Measurements from ENCODE around the gene ESYT2.
"Not testable (repeated sequence)": the region's sequence is repeated elsewhere in the genome, so short reads cannot be mapped to it uniquely, and the experiment has no call there.

The ESYT2 gene

DNA sequence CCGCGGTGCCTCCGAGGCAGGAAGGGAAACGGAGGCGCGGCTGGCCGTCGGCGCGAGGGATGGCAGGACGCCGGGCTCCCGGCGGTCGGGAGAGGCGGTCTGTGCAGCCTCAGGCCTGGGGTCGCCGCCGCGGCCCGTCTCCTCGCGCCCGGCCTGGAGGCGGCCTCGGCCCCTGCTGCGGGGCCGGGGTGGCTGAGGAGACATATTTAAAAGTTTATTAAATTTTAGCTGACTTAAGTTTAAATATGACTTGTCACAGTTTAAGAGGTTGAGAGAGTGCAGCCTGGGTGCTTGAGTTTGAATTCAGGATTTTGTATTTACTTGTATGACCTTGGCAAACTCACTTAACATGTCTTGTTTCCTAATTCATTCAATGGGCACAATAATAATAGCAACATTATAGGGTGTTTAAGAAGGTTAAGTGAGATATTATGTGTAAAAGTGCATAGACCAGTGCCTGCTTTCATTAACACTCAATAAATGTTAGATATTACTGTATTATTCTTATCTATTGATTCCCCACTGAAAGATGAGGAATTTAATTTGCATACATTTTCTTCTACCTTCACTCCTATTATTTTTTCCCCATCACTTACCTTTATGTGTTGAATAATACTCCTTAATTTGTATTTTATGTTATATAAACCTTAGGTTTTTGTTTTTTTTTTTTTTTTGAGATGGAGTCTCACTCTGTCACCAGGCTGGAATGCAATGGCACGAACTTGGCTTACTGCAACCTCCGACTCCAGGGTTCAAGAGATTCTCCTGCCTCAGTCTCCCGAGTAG lies 27.8 kb upstream of the ESYT2 start:
- DNase-seq (ENCODE audit: low read depth): no peak

DNA sequence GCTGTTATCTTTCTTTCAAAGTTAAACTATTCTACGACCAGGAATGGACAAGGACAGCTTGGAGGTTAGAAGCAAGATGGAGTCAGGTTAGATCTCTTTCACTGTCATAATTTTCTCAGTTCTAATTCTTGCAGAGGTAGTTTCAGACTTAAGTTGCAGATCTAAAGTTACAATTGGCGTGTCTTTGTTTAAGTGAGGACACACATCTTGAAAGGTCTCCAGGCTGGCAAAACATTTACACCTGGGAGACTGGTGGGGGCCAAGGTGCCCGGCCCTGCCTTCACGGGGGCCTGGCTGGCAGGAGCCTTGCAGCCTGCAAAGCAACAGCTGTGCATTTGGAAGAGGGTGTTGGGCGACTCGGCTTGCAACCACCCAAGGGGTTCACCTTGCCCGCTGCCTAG lies 25.4 kb upstream of the ESYT2 start:
- DNase-seq (ENCODE audit: low read depth): no peak

DNA sequence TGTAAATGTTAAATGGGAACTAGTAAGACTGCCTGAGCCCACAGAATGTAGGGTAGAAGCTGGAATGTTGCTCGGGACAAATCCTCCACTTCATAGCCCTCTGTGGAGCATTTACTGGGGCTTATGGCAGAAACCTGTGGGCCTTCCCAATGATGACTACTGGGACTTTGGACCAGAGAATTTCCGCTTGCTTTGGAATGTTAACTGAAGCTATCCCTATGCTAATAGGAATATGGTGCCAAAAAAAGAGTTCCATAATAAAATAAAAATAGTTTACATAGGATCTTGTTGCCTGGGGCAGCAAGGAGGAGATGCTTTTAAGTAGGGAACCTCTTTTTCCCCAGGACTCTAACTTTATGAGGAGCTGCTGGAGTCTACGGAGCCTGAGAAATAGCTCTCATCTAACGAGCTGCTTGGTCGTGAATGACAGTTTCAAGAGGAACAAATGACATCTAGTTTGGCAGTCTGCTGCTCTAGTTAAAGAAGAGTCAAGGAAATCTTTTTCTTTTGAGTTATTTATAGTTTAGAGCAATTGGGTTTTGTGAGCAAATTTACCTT lies 21.3 kb upstream of the ESYT2 start:
- no peak for DNase-seq (ENCODE audit: low read depth)

DNA sequence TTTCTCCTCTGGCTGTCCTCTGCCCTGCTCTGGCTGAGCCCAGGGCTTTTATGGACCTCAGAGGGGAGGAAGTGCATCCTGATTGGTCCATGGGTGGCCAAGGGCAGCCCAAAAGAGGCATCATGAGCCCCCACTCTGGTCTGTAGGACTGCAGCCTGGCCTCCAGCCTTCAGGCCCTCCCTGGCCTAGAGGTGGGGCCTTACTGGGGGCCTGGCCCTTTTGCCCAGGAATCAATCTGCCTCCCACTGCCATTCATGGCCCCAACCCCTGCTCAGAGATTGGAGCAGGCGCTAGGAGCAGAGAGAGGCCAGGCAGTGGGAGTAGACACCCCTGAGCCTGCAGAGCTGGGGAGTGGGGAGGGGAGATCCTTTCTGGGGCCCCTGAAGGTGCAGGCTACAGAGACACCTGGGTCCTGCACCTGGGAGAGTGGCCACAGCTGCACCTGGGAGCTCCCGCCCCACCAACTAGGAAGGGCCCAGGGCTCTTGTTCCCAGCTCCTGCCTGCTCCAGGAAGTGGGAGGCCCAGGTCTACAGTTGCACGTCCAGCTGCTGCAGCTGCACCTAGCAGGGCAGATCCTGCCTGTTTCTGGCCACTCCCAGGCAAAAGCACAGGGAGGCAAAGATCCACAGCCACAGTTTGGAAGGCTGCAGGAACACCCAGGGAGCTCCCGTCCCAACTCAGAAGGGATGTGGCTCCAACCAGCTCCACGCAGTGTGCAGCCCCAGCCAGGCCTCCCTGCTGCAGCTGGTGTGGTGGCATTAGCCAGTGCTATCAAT lies 20.6 kb upstream of the ESYT2 start:
- no peak for DNase-seq (ENCODE audit: low read depth)

DNA sequence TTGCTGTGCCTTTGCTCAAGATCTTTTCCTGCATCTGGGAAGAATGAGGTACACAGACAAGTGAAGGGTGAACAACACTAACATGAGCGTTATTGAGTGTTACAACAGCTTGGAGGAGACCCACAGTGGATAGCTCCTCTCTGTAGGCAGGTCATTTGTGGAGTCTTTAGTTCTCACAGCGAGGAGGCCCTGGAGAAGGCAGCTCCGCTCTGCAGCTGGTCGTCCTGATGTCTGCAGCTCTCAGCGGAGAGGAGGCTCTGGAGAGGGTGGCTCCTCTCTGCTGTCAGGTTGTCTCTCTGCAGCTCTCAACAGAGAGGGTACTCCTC lies 20.1 kb upstream of the ESYT2 start:
- no peak for DNase-seq (ENCODE audit: low read depth)

DNA sequence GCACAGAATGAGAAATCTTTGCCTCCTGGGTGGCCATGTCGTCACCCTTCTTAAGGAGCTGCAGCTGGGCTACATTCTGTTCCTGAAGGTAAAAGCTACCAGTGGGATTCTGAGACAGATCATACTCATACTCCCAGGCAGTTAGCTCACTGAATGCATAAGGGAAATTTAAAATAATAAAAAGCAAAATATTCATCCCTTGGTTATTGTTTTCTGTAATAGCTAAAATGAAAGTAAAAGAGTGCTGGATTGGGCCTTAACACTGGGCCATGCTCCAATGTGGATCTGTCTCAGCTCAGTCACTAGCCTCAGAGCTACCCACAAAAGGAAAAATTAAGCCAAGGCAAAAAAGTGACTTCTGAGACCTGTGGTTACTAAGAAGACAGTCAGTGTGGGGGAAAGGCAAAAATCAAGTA lies 18.1 kb upstream of the ESYT2 start:
- DNase-seq (ENCODE audit: low read depth): no peak

DNA sequence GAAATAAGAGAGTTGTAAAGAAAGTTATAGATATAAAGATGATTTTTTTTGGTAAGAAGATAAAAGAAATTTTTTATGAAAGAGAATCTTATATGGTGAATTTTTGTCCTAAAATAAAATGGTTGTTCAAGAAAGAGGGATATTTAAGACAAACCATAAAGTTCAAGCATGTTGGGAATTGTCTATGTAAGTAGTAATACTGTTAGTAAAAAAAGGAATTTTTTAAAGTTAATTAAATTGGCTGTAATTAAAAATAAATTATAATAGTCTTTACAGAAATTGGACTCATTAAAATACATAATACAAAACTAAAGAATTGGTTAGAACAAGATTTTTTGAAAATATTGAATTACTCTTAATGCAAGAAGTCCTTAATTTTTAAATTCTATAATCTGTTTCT lies 17.0 kb upstream of the ESYT2 start:
- DNase-seq (ENCODE audit: low read depth): no peak

DNA sequence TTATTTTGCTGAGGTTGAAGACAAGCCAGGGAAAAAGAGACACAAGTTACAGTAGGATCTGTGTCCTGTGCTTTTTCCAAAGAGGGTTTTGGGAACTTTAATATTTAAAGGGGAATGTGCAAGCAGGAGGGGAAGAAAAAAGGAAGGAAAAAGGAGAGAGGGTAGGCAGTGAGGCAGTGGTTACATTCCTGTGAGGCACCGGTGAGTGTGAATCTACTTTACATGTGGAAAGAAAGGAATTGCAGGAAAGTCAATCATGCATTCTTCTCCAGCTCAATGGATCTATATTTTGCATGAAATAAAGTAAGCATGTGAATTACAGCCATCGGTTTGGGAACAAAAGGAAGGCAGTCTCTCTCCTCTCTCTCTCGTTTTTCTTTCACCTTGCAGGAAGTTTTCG lies 14.5 kb upstream of the ESYT2 start:
- no peak for DNase-seq (ENCODE audit: low read depth)

DNA sequence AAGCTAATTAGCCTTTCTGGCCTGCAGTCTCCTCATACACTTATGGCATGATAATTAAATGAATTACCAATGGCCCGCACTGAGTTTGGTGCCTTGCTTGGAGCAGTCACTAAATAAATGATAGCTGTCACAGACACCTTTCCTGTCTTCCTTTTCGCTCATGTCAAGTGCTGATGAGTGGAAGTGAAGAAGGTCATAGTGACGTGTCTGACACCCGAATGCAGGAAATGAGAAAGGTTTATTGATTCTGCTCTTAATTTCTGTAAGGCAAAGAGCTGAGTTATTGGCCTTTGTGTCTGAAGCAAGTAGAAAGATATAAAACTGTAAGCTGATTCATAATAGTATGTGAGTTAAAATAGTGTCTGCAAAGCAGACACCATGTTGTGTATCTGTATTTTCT lies 13.2 kb upstream of the ESYT2 start:
- no peak for DNase-seq (ENCODE audit: low read depth)

DNA sequence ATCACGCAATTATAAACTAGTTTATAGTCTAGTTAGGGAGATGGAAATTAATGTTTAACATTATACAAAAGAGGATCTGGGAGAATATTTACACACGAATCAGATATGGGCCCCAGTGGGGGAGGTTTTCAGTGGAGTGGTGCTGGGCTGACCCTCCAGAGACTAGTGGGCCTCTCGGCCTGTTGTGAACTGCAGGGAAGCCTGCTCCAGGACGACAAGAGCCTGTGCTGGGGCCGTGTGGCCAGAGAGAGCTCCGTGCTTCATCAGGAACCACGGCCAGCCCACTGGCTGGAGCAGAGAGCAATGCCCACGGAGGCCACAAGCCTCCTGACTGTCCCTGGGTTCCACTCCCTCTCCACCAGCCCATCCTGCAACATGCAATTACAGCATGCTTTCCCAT lies 11.3 kb upstream of the ESYT2 start:
- DNase-seq (ENCODE audit: low read depth): no peak

DNA sequence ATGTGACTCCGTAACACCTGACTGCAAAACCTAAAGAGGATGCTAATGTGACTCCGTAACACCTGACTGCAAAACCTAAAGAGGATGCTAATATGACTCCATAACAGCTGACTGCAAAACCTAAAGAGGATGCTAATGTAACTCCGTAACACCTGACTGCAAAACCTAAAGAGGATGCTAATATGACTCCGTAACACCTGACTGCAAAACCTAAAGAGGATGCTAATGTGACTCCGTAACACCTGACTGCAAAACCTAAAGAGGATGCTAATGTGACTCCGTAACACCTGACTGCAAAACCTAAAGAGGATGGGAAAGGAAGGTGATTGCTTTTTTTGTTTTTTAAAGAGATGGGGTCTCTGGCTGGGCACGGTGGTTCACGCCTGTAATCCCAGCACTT lies 9.9 kb upstream of the ESYT2 start:
- DNase-seq (ENCODE audit: low read depth): not testable (repeated sequence)

DNA sequence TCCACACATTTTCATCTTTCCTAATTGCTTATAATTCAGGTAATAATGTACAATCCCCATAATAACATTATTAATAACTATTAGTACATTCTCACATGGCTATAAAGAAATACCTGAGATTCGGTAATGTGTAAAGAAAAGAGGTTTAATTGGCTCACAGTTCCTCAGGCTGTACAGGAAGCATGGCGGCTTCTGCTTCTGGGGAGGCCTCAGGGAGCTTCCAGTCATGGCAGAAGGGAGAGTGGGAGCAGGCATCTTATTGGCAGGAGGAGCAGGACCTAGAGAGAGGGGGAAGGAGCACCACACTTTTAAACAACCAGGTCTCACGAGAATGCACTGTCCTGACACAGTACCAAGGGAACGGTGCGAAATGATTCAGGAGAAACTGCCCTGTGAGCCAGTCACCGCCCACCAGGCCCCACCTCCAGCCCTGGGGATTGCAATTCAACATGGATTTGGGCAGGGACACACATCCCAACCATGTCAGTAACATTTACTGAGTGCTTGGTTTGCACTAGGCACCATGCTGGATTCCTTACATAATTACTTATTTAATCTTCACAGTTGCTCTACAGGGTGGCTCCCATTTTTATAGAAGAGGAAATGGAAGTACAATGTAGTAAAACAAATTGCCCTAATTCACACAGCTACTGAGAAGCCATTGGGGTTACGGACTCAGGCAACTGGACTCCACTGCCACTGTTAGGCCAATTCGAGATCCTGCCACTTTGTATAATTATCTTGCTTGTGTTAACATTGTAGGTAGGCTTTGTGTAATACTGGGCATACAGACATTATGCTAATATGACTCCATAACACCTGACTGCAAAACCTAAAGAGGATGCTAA lies 8.7 kb upstream of the ESYT2 start:
- DNase-seq (ENCODE audit: low read depth): no peak

DNA sequence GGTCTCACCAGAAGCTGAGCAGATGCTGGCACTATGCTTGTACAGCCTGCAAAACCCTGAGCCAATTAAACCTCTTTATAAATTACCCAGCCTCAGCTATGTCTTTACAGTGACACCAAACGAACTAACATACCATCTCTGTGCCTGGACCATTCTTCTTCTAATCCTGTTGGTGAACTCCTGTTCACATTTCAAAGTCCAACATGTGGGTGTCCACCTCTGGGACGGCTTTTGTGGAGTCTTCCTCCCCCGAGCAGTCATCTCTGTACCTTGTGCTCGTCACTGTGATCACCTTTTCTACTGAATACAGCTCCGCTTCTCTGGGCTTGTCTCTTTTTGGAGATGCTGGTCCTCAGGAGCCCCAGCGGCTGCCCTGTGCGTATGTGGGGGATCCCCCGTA lies 7.4 kb upstream of the ESYT2 start:
- no peak for DNase-seq (ENCODE audit: low read depth)

DNA sequence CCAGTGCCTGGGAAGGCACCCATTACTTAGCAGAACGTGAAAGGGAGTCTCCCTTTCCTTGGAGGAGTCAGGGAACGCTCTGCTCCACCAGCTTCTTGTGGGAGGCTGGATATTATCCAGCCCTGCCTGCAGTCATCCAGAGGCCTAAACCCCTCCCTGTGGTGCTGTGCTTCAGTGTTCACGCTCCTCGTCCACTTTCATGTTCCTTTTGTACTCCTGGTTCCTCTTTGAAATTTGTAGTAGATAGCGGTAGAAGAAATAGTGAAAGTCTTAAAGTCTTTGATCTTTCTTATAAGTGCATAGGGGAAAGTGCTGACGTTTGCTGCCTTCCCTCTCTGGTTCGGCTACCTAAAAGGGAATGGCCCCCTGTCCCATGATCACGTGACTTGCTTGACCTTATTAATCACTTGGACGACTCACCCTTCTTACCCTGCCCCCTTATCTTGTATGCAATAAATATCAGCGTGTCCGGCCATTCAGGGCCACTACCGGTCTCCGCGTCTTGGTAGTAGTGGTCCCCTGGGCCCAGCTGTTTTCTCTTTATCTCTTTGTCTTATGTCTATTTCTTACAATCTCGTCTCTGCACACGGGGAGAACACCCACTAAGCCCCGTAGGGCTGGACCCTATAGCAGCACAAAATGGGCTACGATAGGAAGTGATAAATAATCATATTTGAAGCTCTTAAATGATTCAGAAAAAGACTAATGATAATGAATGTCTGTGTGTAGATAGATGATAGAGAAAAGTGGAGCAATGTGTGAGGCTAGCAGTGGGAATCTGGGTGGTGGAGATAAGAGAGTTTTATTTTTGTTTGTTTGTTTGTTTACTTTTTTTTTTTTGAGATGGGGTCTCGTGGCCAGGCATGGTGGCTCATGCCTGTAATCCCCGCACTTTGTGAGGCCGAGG lies 5.8 kb upstream of the ESYT2 start:
- no peak for DNase-seq (ENCODE audit: low read depth)

DNA sequence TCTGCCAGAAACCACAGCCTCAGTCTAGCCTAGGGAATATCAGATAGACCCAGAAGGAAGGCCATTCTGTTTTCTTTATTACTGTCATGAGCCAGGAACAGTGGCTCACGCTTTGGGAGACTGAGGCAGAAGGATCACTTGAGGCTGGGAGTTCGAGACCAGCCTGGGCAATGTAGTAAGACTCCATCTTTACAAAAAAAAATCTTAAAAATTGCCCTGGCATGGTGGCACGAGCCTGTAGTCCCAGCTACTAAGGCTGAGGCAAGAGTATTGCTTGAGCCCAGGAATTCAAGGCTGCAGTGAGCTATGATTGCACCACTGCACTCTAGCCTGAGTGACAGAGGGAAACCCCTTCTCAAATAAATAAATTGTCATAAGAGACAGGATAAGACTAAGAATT lies 3.7 kb upstream of the ESYT2 start:
- no peak for DNase-seq (ENCODE audit: low read depth)

DNA sequence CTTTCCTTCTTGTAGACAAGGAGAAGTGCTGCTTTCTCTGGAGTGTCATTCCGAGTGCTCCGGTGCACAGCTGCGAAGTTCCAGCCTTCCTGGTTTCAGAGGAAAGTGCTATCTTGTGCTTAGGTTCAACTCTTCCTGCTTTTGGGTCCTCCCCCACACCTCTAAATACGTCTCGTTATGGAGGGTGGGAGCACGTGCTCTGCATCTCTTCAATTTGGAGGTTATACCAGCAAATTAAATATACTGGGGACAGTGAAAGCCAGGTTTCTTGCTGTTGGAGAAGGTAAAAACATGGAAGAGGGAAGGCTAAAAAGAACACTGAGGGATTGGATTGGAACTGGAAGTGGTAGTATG lies 2.4 kb upstream of the ESYT2 start:
- DNase-seq (ENCODE audit: low read depth): no peak

DNA sequence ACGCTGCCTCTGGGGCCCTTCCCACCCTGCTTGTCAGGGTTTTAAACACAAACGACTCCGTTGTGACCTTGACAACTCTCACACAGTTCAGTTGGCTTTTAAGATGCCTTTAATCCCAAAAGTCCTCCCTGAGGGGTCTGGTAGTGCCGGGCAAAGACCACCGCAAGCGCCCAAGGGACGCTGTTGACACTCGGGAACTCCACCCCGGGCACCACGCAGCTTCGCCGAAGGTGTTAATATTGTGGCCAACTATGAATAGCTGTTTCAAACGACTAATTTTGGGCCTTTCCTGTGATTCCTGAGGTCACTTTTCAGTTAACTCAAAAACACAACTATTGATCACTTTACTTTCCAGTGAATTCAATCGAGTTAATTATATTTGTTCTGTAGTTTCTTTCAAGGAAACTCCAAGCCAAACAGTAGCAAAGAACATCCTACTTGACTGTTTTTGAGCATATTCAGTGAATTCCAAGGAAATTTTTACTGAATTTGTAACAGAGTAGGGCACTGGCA lies 958 bp upstream of the ESYT2 start:
- no peak for DNase-seq (ENCODE audit: low read depth)

DNA sequence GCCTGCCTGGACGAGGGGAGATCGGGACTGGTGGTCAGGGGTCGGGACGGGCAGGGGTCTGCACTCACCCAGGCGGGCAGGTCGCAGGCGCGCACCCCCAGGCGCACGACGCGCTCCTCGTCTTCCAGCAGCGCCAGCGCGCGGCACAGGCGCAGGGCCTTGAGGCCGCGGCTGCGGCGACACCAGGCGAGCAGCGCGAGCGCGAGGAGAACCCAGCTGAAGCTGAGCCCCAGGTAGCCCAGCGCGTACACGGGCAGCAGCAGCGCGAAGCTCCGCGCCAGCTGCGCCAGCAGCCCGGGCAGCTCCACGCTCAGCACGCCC lies 328 bp downstream of the ESYT2 start:
- DNase-seq (ENCODE audit: low read depth): peak; percentile 63

DNA sequence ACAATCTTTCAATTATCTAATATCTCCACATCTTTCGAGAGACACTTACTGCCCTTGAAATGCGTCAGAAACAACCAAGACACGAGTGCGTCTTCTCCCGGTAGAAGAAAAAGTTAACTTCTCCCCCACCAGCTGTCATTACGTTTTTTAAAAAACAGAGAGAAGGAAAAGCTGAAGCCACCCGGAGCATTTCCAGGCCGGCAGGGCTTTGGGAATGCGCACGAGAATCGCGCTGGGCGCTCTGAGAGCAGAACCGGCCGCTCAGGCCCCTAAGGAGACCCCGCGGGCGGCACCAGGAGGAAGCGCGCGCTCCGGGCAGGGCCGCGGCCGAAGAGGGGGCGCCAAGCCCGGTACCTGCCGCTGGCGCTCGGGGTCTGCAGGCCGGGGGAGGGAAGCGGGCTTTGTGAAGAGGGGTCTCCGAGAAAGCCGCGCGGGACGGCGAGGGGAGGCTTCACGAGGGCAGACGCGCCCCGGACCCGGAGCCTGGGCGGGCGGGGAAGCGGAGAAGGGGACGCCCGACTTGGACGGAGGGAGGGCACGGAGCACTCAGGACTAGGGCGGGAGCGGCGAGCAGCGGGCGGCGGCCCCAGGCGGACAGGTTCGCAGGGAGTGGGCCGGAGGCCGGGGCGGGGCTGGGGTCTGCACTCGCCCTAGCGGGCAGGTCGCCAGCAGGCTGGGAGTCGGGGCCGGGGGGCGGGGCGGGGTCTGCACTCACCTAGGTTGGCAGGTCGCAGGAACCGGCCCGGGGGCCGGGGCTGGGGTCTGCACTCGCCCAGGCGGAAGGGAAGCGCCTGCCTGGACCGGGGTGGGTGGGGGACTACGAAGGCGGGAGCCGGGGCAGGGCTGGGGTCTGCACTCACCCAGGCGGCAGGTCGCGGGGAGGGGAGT lies 932 bp downstream of the ESYT2 start:
- no peak for DNase-seq (ENCODE audit: low read depth)

DNA sequence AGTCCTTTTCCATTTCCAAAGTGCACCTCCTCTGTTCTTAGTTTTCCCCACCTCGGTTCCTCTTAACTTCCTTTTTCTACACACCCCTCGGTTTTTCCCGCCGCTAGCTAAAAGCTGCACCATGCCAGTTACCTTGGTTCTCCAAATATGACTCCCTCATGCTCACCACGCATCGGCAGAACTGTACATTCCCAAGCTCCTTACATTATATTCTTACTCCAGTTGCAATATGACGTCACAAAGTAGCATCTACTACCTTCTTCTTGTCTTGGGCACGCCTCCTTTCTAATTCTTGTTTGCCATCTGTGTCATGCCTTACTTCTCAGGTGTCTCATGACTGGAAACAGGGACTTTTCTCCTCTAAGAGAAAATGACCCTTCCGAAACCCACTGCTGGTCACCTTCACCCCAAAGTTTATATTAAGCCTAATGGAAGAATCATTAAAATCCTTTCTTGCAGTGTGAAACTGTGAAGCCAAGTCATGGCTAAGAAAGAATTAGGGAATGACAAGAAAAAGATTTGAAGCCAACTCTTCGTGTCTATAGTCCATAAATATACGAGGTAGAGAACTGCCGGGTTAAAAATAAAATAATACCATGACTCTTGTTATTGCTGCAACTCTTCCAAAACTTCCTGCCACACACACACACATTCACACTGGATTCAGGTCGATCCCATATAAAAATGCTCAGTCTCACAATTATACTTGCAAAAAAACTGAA lies 1.7 kb downstream of the ESYT2 start:
- no peak for DNase-seq (ENCODE audit: low read depth)
